Measurements from ENCODE around the gene ZNF467. TPM values are rescaled to one million over a fixed set of nuclear protein-coding genes. Genes with fewer than 3 reads are reported as not detected.

Gene ZNF467
- total RNA-seq, 1 donor, result 1.3 TPM

DNA sequence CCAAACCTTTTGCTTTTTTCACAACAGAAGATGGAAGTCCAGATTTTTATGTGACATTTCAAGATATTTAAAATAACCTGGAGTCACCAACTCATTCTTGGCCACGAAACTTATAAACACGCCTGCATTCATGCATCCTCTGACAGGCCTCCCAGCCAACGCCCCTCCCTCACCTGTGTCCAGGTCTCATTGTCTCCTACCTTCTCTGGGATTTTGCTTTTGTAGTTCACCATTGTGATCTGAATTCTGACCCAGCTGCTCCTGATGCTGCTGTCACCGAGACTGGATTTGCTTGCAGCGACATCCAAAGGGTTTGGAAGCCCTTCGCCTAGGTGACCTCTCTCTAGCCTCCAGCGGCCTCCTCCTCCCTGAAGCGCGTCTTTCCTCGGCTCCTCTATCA, 10.8 kb downstream of the ZNF467 start:
- DNase-seq (ENCODE audit: low read depth), result no peak
- H3K4me3 ChIP-seq (ENCODE audit: low read depth, low read length), result no peak overlapping the region
- no peak for TF ChIP-seq CTCF (IDR thresholded peaks at IDR 0.05; ENCODE audit: insufficient read depth, low read depth, low read length)

DNA sequence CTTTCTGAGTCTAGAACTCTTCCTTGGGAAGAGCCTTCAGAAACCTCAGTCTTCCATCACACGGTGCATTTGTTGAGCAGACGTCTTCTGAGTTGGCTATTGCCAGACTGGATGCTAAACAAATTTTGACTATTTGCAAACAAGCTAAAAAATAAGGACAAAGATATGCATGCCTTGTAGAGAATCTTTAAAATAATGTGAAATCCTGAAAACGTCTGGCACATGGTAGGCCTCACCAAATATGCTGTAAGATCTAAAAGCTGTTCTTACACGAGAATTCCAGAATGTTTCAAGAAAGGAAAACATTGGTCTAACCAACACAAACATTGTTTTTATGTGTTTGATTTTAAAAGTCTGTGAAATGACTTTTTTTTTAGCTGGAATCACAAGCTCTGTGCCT, 11.3 kb downstream of the ZNF467 start:
- no peak for DNase-seq (ENCODE audit: low read depth)
- no peak overlapping the region for H3K4me3 ChIP-seq (ENCODE audit: low read depth, low read length)
- TF ChIP-seq CTCF (IDR thresholded peaks at IDR 0.05; ENCODE audit: insufficient read depth, low read depth, low read length), result no peak

- DNase-seq (ENCODE audit: low read depth), result no peak
- TF ChIP-seq CTCF (IDR thresholded peaks at IDR 0.05; ENCODE audit: insufficient read depth, low read depth, low read length), result no peak
- no peak overlapping the region for H3K4me3 ChIP-seq (ENCODE audit: low read depth, low read length)
Observed at GRCh38 chr7:149761307-149761706, 12.1 kb downstream of the ZNF467 start.

DNA sequence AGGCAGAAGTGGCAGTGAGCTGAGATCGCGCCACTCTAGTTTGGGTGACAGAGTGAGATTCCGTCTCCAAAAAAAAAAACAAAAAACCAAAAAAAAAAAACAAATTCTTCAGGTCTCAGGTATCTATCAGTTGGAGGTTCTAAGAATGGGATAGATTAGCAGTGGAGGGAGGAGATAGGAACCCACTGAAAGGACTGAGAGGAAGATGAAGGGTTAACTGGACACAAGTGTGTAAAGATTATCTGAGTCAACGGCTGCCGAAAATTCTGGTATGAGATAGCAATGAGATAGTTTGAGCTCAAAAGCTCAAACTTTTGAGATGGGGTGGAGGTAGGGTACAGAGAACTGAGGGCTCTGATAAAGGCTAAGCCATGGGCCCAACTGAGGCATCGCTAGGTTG, 12.8 kb downstream of the ZNF467 start:
- no peak for TF ChIP-seq CTCF (IDR thresholded peaks at IDR 0.05; ENCODE audit: insufficient read depth, low read depth, low read length)
- DNase-seq (ENCODE audit: low read depth), result no peak
- no peak overlapping the region for H3K4me3 ChIP-seq (ENCODE audit: low read depth, low read length)

GRCh38 chr7:149759093-149759860, 14.1 kb downstream of the ZNF467 start:
- DNase-seq (ENCODE audit: low read depth), result no peak
- TF ChIP-seq CTCF (IDR thresholded peaks at IDR 0.05; ENCODE audit: insufficient read depth, low read depth, low read length), result no peak

GRCh38 chr7:149753375-149754233, 19.8 kb downstream of the ZNF467 start:
- H3K4me3 ChIP-seq (ENCODE audit: low read depth, low read length), result no peak overlapping the region
- TF ChIP-seq CTCF (IDR thresholded peaks at IDR 0.05; ENCODE audit: insufficient read depth, low read depth, low read length), result peak; percentile 73
- peak; percentile 48 for DNase-seq (ENCODE audit: low read depth)

More at GRCh38 chr7:149759093-149759860, 14.1 kb downstream of the ZNF467 start:
- no peak overlapping the region for H3K4me3 ChIP-seq (ENCODE audit: low read depth, low read length)

All from fibroblast of villous mesenchyme (primary cell).